ENCODE data around the gene PTCD3.

PTCD3 gene

DNA sequence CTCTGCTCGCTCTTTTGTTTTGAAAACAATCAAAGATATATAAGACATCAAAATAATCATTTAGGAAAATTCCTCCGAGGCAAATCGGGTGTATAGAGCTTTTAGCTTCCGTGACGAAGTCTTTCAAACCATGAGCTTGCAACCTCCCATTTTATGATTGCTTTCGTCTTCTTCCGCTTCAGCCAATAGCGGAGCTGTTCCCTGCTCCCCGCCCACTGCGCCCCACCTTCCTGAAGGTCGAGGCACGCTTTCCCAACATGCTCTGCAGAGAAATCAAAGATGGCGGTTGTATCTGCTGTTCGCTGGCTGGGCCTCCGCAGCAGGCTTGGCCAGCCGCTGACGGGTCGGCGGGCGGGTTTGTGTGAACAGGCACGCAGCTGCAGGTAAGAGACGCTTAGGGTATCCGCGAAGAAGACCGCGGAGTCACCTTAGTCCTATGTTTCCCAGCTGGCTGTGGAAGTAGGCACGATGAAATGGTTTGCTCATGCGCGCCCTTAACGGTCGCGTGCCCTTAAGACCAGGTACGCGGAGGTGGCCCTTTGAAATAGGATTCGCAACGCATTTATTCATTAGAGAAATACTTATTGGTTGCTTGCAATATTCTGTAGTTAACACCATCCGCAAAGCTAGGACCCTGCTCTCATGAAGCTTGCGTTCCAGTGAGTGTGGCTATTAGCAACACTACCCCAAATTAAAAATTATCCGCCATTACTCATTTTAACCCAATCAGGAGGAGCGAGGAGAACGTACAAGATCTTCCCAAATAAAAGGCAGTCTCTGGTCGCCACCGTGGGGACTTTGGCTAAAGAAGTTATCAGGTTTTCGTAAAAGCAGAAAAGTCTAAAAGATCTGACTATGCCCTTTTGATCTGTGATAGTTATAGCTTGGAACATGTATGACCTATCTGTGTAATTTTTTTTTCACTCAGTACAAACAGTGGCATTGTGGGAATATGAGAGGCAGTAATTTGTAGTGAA lies at the start of gene PTCD3:
Gene PTCD3 (plus strand): TSS at position 267 of the 977 bp plus-strand sequence. CDS start 13 bp downstream, at position 280.
- in situ Hi-C loops (cut with MboI; ENCODE audit: low sequenced_read_pairs): loop anchor here (25.0 kb wide), 1 partner anchor 469 kb away; no protein-coding TSS in a partner anchor

DNA sequence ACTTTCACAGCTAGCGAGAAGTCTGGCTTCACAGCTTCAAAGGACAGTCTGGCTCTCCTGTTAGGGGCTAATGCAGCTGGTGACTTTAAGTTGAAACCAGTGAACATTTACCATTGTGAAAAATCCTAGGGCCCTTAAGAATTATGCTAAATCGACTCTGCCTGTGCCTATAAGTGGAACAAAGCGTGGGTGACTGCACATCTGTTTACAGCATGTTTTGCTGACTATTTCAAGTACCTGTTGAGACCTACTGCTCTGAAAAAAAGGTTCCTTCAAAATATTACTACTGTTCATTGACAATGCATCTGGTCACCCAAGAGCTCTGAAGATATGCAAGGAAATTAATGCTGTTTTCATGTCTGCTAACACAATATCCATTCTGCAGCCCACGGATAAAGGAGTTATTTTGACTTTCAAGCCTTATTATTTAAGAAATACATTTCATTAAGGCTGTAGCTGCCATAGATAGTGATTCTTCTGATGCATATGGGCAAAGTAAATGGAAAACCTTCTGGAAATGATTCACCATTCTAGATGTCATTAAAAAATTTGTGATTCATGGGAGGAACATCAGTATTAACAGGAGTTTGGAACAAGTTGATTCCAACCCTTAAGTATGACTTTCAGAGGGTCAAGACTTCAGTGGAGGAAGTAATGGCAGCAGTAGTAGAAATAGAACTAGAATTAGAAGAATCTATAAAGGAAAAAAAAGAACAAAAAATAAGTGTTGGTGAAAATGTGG lies 49.3 kb upstream of the PTCD3 start:
- in situ Hi-C loops (cut with MboI; ENCODE audit: low sequenced_read_pairs): no loop called here

DNA sequence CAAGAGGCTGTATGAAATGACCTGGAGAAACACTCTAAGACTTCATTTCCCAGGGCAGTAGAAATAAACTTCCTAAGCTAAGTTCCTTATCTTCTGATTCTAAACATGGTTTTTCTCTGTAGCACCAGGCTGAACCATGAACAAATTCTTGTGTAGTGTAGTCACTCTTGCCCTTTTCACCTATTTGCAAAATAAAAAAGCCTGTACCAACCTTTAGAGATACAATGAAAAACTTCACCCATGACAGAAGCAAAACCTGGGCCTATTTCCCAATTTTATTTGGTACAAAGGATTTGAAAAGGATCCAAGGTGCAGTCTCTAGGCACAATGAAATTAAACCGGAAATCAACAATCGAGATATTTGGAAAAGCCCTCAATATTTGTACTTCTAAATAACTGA lies 44.0 kb upstream of the PTCD3 start:
- in situ Hi-C loops (cut with MboI; ENCODE audit: low sequenced_read_pairs): no loop called here

DNA sequence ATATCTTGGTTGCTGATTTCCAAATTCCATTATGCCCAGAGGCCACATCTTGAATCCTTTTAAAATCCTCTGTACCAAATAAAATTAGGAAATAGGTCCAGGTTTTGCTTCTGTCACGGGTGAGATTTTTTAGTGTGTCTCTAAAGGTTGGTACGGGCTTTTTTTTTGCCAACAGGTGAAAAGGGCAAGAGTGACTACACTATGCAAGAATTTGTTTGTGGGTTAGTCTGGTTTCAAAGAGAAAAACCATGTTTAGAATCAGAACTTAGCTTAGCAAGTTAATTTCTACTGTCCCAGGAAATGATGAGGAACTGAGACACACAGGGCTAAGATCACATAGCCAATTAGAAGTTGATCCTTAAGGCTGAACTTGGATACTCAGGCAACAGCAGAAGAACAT lies 42.0 kb upstream of the PTCD3 start:
- in situ Hi-C loops (cut with MboI; ENCODE audit: low sequenced_read_pairs): no loop called here

DNA sequence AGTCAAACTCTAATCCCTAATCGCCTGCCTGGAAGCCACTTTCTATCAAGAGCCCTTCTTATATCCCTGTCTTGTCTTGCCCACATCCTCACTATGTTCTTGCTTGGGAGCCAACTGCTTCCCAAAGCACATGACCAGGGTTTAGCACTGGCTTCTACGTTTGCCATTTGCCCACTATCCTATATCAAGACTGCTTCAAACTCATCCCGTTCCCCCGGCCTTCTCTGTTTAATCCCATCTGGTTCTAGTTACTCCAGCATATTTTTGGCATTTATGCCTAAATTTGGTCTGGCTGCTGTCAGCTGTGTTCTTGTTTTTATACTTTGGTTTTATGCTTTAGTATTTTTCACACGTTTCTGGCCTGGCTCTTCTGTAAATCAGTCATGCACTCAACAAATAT lies 40.5 kb upstream of the PTCD3 start:
- in situ Hi-C loops (cut with MboI; ENCODE audit: low sequenced_read_pairs): no loop called here

DNA sequence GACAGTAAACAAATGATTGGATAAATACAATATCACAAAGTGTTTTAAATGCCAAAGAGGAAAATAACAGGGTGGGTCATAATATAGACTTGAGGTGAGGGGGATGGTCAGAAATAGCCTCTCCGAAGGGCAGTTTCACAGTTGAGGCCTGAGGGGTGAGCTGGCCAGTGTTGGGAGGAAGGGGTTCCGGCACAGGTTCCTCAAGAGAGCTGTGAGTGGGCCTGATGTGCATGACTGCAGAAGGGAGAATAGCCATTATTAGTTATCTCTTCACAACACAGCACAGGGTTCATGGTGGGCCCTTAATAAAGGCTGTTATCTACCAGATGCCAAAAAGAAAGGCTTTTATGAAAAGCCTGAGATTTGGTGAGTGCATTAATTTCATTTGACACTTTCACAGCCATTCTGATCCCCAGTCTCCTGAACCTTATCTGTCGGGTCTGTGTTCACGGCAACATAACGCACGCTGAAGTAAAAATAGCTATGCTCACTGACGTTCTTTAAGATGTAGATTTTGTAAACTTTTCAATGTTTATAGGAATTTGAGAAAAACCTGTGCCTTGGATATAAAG lies 39.9 kb upstream of the PTCD3 start:
- in situ Hi-C loops (cut with MboI; ENCODE audit: low sequenced_read_pairs): no loop called here

DNA sequence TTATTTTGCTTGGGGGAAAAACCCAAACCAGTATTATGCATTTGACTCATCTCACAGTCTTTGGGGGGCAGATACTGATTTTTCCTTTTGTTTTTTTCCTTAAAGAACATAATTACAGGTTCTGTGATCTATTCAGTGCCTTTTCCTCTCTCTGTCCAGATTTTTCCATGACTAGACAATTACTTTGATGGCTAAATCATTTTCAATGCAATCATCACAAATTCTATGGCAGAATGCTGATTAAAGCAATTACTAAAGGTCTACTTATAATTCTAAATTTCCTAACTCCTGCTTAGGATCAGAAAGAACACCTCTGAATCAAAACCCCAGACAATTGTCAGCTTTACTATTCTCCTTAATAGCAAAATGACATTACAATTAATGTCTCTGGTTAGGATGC lies 39.1 kb upstream of the PTCD3 start:
- in situ Hi-C loops (cut with MboI; ENCODE audit: low sequenced_read_pairs): no loop called here

DNA sequence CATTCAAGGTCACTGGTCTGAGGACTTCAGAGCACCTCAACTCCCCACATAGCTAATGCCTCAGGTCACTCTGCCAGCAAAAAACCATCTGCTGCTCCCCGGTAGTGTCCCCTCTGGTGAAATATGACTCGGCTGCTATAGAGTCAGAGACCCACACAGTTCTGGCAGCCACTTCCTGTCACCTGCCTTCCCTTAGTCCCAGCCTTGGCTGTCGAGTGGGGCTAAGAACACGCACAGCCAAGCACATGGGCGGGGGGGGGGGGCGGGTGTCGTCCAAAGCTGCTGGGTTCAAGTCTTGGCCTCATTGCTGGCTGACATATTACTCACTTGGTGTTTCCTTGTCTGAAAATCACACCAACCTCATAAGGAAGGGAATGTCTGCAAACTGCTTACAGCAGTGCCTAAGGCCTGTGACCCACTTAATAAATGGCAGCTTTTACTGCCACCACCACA lies 37.9 kb upstream of the PTCD3 start:
- in situ Hi-C loops (cut with MboI; ENCODE audit: low sequenced_read_pairs): no loop called here

DNA sequence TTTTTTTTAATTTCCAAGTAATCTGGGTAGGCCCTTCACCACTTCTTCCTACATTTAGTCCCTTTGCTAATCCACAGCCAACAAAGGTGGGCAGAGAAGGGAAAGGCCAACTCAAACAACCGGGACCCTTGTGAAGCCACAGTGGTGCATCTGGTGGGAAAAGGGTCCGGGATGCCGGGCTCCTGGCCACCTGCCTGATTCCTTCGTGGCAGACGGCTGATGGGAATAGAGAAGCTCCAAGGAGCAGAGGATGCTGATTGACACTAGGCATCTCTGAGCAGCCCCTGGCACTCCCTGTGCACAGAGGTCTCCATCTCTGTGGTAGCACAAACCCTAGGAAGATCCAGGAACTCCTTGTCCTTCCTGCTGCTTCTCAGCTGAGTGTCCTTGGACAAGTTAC lies 37.4 kb upstream of the PTCD3 start:
- in situ Hi-C loops (cut with MboI; ENCODE audit: low sequenced_read_pairs): no loop called here

DNA sequence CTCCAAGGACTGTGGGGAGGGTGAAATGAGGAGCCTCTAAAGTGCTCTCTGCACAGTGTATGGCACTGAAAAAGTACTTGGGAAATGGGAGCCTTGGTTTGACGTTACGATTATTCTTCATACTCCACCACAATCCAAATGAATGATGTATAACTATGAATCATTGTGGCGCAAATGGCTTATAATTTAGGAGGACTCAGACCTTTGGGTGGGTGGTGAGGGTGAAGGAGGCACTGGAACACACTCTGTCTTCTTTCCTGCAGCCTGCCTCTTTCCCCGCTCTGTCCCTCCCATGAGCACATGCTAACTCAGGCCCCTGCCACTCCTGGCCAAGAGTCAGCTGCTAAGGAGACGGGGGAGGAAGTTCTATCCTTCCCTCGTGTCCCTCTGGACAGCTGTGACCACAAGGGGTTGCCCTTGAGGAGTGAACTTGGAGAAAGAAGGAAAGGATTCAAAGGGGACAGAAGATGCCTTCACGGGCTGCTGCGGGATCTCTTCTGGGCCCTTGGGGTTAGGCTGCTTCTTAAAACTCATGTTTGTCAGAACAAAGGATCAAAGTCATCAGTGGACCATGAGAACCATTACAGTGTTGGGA lies 36.8 kb upstream of the PTCD3 start:
- in situ Hi-C loops (cut with MboI; ENCODE audit: low sequenced_read_pairs): no loop called here

DNA sequence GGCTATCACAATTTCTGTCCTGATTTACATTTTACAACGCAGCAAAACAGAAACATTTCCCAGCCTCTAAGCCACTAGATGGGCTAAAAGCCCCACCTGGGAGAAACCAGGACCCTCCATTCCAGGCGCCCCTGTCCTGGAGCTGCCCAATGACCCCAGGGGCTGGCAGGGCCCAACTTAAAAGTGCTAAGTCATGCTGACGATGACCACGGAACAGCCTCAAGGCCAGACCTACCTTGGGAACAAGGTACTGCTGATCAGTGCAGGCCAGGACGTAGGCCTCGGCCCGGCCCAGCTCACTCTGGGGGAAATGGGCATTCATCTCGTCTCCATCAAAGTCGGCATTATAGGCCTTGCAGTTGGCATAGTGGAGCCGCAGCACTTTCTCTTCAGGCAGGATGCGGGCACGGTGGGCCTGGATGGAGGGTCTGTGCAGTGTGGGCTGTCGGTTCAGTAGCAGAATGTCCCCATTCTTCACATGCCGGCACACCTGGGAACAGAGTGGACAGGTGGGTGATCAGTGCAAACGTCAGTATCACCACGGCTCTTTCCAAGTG lies 36.2 kb upstream of the PTCD3 start:
- in situ Hi-C loops (cut with MboI; ENCODE audit: low sequenced_read_pairs): no loop called here

DNA sequence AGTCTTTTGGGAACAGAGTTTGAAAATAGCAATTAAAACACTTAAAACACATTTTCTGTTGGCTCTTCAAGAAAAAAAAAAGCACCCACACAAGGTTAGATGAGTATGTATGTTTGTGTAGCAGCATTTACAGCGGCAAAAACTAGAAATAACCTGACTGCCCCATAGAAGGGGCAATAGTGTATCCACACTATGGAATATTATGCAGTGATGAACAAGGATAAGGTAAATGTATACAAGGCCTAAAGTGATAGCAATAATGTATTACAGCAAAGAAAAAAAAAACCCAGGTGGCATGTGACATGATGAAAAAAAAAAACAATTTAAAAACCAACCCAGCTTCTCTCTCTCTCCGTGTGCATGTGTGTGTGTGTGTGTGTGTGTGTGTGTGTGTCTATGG lies 35.2 kb upstream of the PTCD3 start:
- in situ Hi-C loops (cut with MboI; ENCODE audit: low sequenced_read_pairs): no loop called here

DNA sequence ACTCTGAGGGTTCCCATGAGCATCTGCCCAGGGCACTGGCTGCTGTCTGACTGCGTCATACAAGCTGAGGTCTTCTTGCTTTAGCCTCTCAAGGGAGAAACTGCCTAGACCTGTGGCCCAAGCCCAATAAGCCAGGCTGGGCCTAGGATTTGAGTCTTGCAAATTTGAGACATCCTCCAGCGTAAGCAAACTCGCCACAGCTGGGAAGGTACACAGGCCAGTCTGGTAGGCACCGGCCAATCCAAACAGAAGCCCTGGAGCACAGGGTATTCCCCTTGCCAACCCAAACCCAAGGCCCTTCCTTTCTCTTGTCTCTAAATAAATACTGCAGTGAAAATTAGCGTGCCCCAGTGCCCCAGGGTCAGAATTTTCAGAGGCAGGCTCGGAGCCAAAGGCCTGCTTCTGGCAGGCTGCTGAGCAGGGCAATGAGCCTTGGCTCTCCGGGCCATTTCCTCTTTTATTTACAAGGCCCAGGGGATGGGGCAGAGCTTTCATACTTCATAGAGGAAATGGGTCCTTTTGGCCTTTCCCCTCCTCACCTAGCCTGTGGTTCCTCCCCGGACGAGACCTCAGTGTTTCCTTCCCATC lies 33.7 kb upstream of the PTCD3 start:
- in situ Hi-C loops (cut with MboI; ENCODE audit: low sequenced_read_pairs): no loop called here

DNA sequence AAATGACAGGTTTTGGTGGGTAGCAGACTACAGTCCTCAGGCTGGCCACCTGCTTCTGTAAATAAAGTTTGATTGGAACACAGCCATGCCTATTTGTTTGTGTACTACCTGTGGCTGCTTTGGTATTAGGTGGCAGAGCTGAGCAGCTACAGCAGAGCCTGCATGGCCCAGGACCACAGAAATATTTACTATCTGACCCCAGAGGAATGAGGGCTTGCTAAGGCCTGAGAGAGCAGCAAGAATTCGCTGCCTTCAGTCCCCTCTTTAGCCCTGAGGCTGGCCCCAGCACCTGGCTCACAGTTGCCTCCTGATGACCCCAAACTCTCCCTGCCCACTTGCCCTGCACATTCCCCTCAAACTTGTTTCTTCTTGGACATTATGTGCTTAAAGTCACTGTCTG lies 32.8 kb upstream of the PTCD3 start:
- in situ Hi-C loops (cut with MboI; ENCODE audit: low sequenced_read_pairs): no loop called here

DNA sequence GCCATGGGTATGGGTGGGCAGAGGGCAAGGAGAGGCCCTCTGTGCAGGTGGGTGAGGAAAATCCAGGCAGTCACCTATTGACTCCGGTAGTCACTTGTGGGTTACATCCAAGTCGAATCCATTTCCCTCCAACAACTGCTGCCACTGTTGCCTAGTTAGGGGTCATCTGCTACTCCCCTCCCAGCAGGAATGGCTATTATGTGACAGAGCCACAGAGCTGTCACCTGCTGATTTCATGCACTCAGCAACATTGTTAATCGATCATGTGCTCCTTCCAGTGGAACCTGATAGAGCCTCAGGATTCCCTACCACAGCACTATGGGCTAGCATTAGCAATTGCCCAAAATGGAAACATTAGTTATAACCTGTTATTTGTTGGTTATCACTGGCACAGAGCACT lies 31.8 kb upstream of the PTCD3 start:
- in situ Hi-C loops (cut with MboI; ENCODE audit: low sequenced_read_pairs): no loop called here

DNA sequence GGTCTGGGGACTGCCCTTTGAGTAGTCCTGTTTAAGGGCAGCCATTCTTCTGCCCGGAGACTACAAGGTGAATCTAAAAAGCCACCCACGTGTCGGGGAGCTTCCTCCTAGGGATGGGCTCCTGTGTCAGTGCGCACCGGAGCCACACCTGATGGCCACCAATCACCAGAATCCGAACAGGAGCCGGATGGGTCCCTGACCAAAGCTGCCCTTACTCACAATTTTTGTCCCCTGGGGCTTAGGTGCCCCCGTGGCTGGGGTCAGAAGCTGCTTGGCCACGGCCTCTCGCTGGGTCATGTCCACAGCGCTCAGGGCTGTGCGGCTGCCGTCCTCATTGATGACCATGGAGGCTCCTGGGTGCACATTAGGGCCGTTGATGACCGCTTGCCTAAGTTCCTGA lies 31.2 kb upstream of the PTCD3 start:
- in situ Hi-C loops (cut with MboI; ENCODE audit: low sequenced_read_pairs): loop anchor here (5.0 kb wide), 1 partner anchor 248 kb away; no protein-coding TSS in a partner anchor

DNA sequence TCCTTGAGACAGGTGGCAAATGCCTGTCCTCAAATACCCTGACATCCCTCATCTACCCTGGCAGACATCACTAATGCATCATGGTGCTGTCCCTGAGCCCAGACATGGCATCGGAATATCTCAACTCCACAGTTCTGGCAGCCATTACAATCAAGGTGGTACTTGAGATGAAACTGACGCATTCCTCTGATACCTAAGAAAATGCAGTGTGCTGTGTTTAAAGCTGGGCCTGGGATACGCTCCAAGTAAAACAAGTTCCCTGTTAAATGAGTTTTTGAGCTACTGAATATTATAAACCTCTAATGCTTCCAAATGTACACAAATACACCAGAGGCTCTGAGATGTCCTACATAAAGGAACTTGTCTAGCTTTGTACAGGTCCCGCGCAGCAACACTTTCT lies 30.1 kb upstream of the PTCD3 start:
- in situ Hi-C loops (cut with MboI; ENCODE audit: low sequenced_read_pairs): loop anchor here (5.0 kb wide), 1 partner anchor 249 kb away; no protein-coding TSS in a partner anchor

DNA sequence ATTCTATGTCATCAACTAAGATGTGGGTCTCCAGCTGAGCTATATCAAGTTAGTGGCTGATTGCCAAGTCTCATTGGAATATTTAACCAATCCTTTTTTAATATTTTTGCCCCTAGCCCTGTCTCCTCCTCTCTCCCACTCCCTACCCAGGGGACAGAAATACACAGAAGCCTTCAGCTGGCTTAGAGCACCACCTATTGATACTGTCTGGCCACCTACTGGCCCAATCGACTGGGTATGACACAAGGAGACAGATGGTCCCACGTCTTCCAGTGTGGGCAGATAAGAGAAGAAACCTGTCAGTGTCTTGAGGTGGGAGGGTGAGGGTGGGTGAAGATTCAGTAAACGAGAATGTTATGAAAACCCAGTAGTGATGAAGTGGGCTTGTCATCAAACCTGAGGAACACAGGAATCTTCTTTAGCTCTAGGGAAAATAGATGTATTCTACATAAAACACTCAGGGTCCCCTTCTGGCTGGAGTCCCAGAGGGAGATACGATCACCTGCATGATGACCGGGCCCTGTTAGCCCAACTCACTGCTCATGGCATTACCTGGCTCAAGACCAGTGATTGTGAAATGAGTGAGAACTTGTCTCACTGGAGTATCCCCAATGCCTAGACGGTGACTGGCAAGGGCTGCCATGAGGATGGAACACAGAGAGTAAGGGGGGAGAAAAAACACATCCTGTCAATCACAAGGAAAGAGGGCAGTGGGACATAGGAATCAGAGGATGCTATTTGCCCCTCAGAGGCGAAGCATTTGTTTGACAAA lies 27.1 kb upstream of the PTCD3 start:
- in situ Hi-C loops (cut with MboI; ENCODE audit: low sequenced_read_pairs): loop anchor here (5.0 kb wide), 1 partner anchor 252 kb away; no protein-coding TSS in a partner anchor
